ENCODE measurements around the gene TMEM141.
A peak's percentile ranks its signal among the peaks of the same experiment; 100 is the strongest.

TMEM141 gene

DNA sequence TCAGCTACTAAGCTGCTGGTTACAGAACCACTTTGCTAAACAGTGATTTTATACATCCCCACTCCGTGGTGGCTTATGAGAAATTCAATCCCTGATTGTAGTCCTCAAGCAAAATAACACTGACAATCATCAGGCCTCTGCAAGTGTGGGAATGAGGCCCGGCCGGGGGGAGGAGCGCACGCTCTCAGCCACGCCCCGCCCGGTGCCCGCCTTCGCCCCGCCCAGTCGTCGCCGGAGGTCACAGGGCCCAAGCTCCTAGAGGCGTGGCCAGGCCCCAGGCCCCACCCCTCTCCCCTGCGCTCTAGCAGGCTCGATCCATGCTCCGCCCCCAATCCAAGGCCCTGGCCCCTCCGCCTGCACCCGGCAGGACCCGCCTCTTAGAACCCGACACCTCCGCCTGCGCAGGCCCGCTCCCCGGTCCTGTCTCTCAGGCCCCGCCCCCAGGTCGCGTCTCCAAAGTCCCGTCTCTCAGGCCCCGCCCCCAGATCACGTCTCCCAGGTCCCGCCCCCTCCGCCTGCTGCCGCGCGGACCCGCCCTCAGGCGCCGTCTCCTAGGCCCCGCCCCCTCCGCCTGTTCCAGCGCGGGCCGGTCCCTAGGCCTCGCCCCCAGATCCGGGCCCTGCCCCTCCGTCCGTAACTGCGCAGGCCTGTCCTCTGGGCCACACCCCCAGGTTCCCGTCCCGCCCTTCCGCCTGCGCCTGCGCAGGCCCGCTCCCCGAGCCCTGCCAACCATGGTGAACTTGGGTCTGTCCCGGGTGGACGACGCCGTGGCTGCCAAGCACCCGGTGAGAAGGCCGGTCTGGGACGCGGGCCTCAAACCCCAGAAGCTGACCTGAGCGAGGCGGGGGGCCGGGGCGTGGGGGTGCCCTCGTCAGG lies at the start of gene TMEM141:
Gene TMEM141, plus strand, starts transcription at position 705 of the 876 bp plus-strand sequence. Its CDS starts 27 bp downstream, at position 732.
- peak; percentile 99 to 100 for DNase-seq (ENCODE audit: low read depth in 2 of 2)

DNA sequence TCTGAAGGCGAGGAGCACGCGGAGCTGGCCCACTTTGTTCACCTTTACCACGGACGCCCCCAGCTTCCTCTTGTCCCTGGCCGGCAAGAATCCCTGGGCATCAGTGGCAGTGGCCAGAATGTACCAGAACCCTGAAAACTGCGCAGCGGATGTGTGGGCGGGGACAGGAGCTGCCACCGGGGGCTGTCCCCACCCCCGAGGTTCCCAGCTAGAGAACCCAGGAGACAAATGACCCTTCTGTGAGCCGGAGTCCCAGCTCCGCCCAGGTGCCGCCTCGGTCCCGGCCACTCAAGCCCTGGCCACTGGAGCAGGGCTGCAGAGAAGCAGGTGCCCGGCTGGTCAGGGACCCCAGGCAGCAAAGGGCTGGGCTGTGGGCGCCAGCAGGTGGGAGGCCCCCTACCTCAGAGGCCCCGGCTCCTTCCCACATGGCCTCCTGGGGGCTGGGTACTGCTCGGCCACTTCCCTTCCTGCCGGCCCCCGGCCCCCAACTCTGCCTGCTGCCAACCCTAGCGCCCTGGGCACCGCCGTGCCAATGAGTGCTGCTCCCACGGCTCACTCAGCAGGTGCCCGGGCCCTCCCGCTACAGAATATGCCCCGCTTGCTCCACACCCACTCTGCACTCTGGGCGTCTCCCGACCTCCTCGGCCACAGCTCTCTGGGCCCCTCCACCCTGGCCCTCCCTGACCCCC lies 49.1 kb upstream of the TMEM141 start:
- DNase-seq (ENCODE audit: low read depth in 2 of 2), result no peak

DNA sequence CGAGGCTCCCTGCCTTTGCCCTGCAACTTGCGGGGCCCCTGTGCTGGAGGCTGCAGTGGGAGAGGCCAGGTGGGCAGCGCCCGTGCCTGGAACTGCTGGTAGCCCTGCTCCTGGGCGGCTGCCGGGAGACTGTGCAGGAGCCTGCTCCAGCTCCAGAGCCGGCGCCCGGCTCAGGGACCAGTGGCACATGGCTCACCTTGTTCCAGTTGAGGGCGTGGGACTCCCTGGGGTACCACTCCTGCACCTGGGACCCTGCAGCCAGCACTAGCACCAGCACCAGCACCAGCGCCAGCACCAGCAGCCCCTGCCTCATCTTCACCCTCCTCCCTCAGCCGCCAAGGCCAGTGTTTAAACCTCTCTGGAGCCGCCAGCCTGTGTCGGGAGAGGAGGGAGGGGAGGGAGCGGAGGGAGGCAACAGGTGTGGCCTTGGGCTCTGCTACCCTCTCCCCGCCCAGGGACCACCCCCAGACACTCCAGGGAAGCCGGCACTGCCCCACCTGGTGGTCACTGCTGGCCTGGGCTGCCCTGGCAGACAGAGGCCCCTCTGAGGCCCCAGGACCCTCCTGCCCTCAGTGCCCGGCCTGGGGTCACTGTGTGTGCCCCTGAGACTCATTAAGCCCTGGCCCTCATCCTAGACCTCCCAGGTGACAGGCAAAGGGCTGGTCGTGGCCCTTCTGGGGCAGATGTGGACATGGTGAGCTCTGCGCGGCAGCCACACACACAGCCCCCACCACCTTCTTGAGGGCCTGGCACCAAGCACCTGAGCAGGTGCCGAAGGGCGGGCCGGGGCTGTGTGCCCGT lies 48.4 kb upstream of the TMEM141 start, which contains the start of gene LCN10:
Gene LCN10, minus strand, starts transcription at position 350 of the 801 bp plus-strand sequence. Its CDS starts 37 bp downstream, at position 313.
- DNase-seq (ENCODE audit: low read depth in 2 of 2), result no peak

DNA sequence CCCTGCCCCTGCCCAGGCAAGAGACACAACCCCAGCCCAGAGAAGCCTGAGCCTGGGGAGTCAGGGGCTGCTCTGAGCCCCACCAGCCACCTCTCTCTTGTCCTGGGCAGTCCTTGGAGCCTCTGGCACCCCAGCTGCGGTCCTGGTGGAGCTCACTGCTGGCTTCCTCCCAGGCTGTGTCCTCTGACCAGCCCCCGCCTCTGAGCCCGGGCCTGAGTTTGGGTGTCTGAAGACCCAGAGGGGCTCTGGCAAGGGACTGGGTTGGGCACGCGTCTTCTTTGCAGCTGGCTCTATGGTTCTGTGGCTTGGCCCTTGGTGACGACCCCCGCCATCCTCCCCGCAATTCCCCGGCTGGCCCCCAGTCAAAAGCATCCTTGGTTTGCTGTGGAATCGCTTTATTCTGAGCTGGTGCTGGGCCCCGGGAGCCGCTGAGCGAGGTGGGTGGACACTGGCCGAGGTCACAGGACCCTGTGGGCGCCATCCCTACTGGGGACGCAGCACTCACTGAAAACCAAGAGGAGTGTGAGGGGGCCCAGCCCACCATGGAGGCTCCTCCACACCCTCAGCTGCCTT lies 47.4 kb upstream of the TMEM141 start:
- DNase-seq (ENCODE audit: low read depth in 2 of 2), result no peak

DNA sequence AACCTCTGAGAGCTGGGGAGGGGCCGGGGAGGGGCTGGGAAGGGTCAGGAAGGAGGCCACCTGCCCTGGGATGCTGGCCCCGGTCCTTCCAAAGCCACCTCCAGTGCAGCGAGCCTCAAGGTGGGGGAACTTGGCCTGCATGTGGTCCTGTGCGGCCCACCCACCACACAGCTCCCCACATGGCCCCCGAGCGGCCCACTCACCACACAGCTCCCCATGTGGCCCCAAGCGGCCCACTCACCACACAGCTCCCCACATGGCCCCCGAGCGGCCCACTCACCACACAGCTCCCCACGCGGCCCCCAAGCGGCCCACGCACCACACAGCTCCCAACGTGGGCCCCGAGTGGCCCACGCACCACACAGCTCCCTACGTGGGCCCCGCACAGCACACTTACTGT lies 46.4 kb upstream of the TMEM141 start:
- no peak for DNase-seq (ENCODE audit: low read depth in 2 of 2)

DNA sequence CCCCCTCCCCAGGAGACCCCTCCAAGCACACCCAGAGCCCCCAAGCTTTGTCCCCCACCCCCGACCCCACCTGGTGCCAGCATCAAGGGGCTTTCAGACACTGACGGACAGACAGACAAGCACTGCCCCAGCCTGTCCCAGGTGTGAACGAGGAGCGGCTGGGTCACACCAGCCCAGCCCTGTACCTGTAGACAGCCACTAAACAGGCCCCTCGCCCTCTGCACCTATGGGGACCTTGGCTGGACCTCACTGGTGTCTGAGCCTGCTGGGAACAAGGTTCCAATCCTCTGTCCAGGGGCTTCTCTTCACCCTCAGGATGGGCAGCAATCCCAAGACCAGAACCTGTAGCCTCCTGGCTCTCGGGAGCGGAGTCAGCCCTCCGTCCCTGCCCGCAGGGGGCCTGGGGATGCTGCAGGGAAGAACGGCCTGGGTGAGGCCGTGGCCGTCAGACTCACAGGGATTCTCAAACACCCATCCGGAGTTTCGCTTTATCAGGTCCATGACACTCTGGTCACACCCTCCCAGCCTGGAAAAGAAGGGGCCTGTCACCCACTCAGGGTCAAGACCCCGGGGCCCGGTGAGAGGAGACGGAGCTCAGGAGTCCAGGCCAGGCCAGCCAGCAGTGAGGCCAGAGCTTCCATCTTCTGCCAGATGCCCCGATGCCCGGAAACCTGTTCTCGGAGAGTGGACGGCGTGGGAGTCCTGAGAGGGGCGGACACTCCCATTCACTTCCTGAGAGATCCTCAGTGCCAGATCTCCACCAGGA lies 45.6 kb upstream of the TMEM141 start:
- no peak for DNase-seq (ENCODE audit: low read depth in 2 of 2)

DNA sequence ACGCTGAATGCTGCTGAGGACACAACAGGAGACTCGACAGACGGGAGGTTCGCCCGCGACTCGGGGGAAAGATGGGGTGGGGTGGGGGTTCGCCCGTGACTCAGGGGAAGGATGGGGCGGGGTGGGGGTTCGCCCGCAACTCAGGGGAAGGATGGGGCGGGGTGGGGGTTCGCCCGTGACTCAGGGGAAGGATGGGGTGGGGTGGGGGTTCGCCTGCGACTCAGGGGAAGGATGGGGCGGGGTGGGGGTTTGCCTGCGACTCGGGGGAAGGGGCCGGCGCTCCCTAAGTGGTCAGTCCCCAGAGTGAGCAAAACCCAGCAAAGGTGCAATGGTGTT lies 45.0 kb upstream of the TMEM141 start:
- DNase-seq (ENCODE audit: low read depth in 2 of 2), result no peak

DNA sequence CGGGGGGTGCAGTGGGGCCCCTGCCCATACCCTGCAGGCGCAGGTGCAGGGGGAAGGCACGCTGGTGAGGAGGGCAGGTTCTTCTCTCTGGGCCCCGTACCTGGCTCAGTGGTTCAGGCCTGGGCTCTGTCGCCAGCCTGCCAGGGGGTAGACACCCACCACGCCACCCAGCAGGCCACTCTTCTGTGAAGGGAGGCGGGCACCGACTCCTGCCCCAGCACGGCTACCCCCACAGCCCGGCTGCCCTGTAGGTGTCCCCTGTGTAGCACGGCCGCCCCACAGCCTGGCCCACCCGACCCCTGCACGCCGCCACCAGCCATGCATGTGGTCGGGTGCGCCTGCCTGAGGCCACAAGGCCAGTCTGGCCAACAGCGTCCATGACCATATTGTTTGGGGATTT lies 44.5 kb upstream of the TMEM141 start:
- DNase-seq (ENCODE audit: low read depth in 2 of 2), result no peak

DNA sequence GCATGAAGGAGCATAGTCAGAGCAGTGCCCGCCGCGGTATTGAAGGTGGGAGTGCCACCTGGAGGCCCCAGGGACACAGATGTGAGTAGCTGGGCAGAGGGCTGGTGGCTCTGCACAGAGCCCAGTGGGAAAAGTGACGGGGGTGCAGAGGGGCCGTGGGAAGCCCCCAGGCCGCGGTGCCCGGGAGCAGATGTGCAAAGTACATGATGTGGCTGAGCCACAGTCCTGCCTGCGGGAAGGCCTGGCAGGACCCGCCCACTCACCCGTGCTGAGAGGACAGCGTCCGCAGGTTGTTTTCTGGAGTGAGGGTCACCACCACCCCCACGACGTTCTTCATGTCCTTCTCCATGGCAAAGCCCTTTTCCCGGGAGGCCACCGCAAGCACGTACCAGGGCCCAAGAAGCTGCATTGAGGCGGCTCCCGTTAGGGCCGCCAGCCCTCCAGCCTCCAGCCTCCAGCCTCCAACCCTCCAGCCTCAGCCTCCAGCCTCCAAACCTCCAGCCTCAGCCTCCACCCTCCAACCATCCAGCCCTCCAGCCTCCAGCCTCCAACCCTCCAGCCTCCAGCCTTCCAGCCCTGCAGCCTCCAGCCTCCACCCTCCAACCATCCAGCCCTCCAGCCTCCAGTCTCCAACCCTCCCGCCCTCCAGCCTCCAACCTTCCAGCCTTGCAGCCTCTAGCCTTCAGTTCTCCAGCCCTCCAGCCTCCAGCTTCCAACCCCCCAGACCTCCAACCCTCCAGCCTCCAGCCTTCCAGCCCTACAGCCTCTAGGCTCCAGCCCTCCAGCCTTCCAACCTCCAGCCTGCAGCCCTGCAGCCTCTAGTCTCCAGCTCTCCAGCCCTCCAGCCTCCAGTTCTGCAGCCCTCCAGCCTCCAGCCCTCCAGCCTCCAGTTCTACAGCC lies 43.7 kb upstream of the TMEM141 start:
- no peak for DNase-seq (ENCODE audit: low read depth in 2 of 2)

DNA sequence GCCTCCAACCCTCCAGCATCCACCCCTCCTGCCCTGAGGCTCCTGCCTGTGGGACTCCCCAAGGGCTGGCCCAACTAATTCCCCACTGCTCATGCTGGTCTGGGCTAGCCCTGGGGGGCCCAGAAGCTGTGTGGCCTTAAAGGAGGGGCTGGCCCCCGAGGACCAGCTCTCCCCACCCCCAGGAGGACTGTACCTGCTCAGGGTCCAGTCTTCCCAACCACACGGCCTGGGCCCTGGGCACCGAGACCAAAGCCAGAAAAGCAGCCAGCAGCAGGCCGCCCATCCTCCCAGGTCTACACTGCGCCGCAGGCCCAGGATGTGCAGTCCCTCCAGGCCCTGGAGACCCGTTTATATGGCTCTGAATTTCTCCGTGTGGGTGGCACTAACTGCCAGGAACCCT lies 42.9 kb upstream of the TMEM141 start, which contains the start of gene LCN6:
Gene LCN6, minus strand, starts transcription at position 325 of the 400 bp plus-strand sequence. Its CDS starts 42 bp downstream, at position 283.
- no peak for DNase-seq (ENCODE audit: low read depth in 2 of 2)

DNA sequence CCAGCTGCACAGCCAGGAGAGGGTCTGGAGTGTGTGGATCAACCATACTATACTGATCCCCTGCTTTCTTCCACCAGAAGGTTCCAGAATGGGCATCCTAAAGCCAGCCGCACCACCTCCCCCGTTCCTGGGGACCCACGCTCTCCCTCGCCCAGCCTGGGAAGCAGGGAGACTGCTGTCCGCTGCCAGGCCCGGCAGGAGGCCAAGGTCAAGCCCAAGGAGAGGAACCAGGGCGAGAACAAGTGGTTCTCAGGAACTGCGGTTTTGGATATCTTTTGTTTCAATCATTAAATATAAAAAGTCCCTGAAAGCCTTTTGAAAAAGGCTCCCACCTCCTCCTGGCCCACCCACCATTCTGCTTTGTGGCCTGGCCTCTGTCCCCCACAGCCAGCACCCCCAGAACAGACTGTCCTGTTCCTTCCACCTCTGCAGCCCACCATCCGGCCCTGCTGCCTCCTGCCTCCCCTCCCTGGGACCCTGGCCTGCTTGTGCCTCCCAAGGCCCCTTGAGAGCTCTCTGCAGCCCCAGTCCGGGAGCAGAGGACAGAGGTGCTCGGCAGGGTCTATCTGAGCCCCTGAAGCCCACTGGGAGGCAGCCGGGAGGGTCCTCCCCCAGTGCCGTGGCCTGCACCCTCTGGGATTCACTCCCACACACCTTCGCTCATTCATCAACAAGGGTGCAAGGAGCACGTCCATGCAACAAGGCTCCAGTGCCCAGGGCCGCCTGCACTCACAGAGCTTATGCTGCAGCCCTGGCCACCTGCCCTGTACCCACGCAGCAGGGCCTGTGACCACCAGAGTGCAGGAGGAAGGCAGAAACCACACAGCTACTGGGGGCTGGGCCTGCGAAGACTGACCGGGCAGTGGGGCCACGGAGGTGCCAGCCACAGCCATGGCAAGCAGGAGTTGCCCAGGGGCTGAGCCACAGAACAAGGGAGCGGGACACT lies 42.2 kb upstream of the TMEM141 start:
- no peak for DNase-seq (ENCODE audit: low read depth in 2 of 2)

DNA sequence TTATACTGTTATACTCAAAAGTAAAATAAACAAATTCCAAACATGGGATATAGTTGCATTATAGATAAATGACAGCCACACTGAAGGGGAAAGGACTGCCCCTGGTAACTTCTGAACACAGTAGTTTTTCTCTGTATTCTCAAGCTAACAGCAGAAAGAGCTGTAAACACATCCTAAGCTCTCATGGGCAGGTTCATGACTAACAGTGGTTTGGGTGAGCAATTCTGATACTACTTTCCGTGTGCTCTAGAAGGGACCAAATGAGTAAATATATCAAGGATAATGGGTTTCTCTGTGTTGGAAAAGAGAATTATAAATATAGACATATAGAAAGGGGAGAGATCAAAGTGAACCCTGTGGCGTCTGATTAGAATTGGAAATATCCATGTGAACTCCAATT lies 40.6 kb upstream of the TMEM141 start:
- DNase-seq (ENCODE audit: low read depth in 2 of 2), result no peak

DNA sequence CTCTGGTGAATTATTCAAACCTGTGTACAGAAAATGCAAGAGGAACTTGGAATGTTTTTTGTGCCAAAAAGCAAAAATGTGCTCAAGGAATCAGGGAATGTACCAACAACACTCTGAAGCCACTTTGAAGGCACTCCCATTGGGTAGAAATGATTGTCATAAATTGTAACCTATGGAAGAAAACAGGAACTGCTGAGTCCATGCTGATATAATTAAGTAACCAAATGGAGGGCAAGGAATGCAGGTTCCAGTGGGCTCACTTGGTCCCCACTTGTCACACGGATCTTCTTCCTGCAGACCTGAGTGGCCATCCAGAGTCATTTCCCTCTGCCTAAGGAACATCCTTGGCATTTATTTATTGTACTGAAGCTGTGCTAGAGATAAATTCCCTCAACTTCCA lies 39.9 kb upstream of the TMEM141 start:
- DNase-seq (ENCODE audit: low read depth in 2 of 2), result no peak

DNA sequence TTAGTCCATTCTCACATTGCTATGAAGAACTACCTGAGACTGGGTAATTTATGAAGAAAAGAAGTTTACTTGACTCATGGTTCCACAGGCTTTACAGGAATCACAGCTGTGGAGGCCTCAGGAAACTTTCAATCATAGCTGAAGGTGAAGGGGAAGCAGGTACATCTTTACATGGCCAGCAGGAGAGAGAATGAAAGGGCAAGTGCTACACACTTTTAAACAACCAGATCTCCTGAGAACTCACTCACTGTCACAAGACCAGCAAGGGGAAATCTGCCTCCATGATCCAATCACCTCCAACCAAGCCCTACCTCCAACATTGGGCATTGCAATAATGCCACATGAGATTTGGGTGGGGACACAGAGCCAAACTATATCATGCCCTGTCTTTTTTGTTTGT lies 39.3 kb upstream of the TMEM141 start:
- no peak for DNase-seq (ENCODE audit: low read depth in 2 of 2)

DNA sequence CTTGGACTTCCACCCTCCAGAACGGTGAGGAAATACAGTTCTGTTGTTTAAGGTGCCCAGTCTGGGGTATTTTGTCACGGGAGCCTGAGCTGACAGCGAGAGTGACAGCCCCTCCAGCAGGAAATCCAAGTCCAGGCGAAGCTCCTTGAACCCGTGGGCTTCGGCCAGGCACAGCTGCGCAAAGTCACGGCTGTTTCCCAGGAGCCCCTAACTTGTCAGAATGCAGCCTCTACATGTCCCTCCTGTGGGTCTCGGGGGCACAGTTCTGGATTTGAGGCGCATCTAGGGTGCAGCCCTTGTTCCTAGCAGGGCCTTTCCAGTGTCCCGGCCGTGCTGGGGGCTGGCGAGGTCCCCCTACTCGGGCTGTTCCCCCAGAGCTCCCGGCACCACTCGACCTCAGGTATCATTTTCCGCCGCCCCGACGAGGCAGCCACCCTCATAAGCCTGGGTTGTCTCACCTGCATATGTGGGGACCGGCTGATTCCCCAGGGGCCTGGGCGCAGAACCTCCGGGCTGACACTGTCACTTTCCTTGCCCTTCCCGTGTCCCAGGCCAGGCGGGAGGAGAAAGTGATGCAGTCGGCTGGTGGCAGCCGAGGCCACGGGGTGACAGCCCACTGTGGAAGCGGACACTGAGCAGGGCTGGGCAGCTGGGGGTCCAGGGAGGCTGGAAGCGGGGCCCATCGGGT lies 37.6 kb upstream of the TMEM141 start:
- no peak for DNase-seq (ENCODE audit: low read depth in 2 of 2)

DNA sequence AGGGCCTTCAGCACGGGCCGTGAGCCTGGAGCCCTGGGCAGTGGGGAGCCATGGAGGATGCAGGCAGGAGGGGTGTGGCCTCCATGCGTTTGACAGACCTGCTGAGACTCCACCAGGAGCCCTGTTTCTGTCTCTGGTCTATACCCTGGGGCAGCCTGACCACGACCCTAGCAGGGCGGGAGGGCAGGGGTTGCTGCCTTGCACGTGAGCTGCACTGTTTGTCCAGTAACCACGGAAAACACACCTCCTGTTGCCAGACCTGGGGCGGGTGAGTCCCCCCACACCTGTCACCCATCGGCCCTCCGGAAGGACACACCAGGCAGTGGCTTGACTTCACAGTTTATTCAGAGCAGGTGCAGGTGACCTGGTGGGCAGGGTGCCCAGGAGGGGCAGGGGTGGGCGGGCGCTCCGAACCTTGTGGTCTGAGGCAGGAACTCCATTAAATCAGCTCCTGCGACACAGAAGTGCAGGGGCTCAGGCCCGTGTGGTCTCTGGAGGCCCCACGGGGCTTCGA lies 37.0 kb upstream of the TMEM141 start:
- no peak for DNase-seq (ENCODE audit: low read depth in 2 of 2)

DNA sequence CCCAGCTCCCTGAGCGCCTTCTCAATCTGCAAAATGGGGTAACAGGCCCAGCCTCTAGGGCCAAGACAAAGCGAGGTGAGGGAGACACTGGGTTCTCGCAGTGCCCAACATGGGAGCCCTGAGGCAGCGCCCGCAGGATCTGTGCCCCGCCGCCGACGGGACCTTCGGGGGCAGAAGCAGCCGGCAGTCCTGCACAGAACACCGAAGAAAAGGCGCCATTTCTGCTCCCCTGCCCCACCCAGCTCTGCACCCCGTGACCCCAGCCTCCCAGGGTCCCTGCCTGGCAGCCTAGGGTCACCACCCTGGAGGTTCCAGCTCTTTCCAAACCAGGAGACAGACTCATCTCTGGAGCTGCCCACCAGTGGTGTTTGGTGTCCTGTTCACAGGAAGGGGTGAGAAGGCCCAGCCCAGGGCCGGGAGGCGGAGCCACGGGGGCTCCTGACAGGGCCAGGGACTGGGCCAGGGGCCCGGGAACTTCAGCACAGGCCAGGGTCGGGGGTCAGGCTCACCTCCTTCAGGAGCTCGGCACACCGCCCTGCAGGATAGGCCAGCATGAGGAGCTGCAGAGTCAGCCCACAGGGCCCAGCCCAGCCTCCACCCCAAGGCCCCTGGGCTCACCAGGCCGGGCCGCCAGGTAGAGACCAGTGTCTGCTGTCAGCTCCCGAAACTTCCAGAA lies 36.4 kb upstream of the TMEM141 start:
- DNase-seq (ENCODE audit: low read depth in 2 of 2), result no peak

Measured in stimulated activated CD4-positive, alpha-beta T cell treated with anti-CD3 and anti-CD28 coated beads, Interleukin-1b, Interleukin-23, amount 100 ng/mL, for 1 hour (primary cell).